ENCODE results near the gene ZNF785. TPM values are rescaled to one million over a fixed set of nuclear protein-coding genes. Genes with fewer than 3 reads are reported as not detected.

ZNF785 gene
- total and polyA plus RNA-seq, 9 donors, result 7.0 to 29.4 (median 19.9) TPM

- intact Hi-C loops (cut with DNase I), result loop anchor here in 1 of 4 donors (10.0 kb wide), 1 partner anchor 133 kb away; no protein-coding TSS in a partner anchor
- TF ChIP-seq POLR2A (IDR thresholded peaks at IDR 0.05) (no peak), CTCF (IDR thresholded peaks at IDR 0.05) (no peak), EP300 (IDR thresholded peaks at IDR 0.05) (no peak)
- H3K4me1 ChIP-seq (ENCODE audit: insufficient read depth), result no peaks in the 10 kb centered on the region
- H3K4me3 ChIP-seq, result peak overlapping the region; percentile 80
- peak overlapping the region; percentile 85 to 93 for H3K27ac ChIP-seq
- DNase-seq, result peak in 1 of 5 donors; percentile 54
- no peaks in the 10 kb centered on the region for H3K36me3 ChIP-seq
- no peaks in the 10 kb centered on the region for H3K27me3 ChIP-seq
- H3K9me3 ChIP-seq, result no peaks in the 10 kb centered on the region
- whole genome bisulfite sequencing, 3 donors, result 0 to 1% (median 0%) methylated on average over 17 of the region's 17 CpGs
These were observed 27.9 kb downstream of the ZNF785 start for GRCh38 chr16:30557707-30557956.

GRCh38 chr16:30556125-30556473 is 29.4 kb downstream of the ZNF785 start:
- no peak for DNase-seq
- Histone ChIP-seq H3K36me3 (no peaks in the 10 kb centered on the region), H3K9me3 (no peaks in the 10 kb centered on the region), H3K4me3 (no peak overlapping the region), H3K27me3 (no peaks in the 10 kb centered on the region), H3K27ac (no peak overlapping the region), H3K4me1 (ENCODE audit: insufficient read depth) (no peaks in the 10 kb centered on the region)
- TF ChIP-seq EP300 (IDR thresholded peaks at IDR 0.05), result no peak
- no peak for TF ChIP-seq POLR2A (IDR thresholded peaks at IDR 0.05)
- no peak for TF ChIP-seq CTCF (IDR thresholded peaks at IDR 0.05)
- intact Hi-C loops (cut with DNase I), result loop anchor here in 1 of 4 donors (10.0 kb wide), 1 partner anchor 131 kb away; no protein-coding TSS in a partner anchor
- WGBS, 3 donors, result 55 to 65% (median 59%) methylated on average over 10 of the region's 10 CpGs

GRCh38 chr16:30555315-30556124 is 30.0 kb downstream of the ZNF785 start:
- H3K4me3 ChIP-seq, result no peak overlapping the region
- 93 to 95% (median 93%) methylated on average over 61 to 69 of the region's 69 CpGs for WGBS, 3 donors
- no peaks in the 10 kb centered on the region for H3K4me1 ChIP-seq (ENCODE audit: insufficient read depth)

More at GRCh38 chr16:30555315-30556124, 30.0 kb downstream of the ZNF785 start:
- TF ChIP-seq CTCF (IDR thresholded peaks at IDR 0.05), result no peak
- TF ChIP-seq EP300 (IDR thresholded peaks at IDR 0.05), result no peak
- TF ChIP-seq POLR2A (IDR thresholded peaks at IDR 0.05), result no peak
- Histone ChIP-seq H3K9me3 (no peaks in the 10 kb centered on the region), H3K27ac (no peak overlapping the region), H3K27me3 (no peaks in the 10 kb centered on the region), H3K36me3 (no peaks in the 10 kb centered on the region)
- DNase-seq, result peak in 2 of 5 donors; percentile 41 to 43
- intact Hi-C loops (cut with DNase I), result loop anchor here in 1 of 4 donors (10.0 kb wide), 1 partner anchor 131 kb away; no protein-coding TSS in a partner anchor
